Stimulated activated CD8-positive, alpha-beta memory T cell treated with anti-CD3 and anti-CD28 coated beads, Interleukin-15, amount 100 ng/mL, for 48 hours (primary cell): ENCODE measurements around the gene DENND4B.

Experiments
- DNase-seq, 2 donors: peaks; one replicate each; pipeline ENCODE4 v3.0.0-alpha.2; 2020; ENCODE audit warnings: low read depth in 2 of 2

DENND4B gene

DNA sequence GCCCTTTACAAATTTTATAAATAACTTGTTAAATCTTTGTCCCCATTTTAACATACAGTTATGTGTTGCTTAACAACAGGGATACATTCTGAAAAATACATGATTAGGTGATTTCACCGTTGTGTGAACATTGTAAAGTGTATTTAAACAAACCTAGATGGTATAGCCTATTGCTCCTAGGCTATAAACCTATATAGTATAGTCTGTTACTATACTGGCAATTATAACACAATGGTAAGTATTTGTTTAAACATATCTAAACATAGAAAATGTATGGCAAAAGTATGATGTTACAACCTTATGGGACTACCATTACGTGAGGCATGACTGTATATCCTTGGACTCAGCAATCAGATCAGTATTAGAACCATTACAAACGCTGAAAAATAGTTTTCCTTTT is 60.4 kb downstream of the DENND4B start:
- no peak for DNase-seq

DNA sequence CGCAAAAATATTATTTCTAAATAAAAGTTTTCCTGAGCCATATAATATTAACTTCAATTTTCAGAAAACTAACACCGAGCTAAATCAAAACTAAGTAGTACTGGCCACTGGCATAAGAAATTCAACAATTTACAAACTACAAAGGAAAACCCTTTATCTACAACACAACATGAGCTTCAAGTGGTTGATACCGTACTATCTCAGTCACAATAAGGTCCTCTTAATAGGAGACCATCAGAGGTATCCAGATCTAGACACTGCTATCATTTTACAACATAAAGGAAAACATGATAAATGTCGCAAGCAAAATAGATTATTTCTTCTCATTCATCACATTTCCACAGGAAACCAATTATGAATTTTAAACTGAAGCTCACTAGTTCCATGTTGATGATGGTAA is 63.3 kb downstream of the DENND4B start:
- no peak for DNase-seq

GRCh38 chr1:153882296-153882912 is 64.1 kb downstream of the DENND4B start:
- DNase-seq, result no peak

GRCh38 chr1:153881751-153882150 is 64.8 kb downstream of the DENND4B start:
- no peak for DNase-seq

GRCh38 chr1:153880962-153881361 is 65.6 kb downstream of the DENND4B start:
- DNase-seq, result no peak

- no peak for DNase-seq
These were observed 66.5 kb downstream of the DENND4B start for GRCh38 chr1:153880024-153880423.
